ENCODE results near the gene NBPF12. TPM values are rescaled to one million over a fixed set of nuclear protein-coding genes. Genes with fewer than 3 reads are reported as not detected.
"Not testable (repeated sequence)": the region's sequence is repeated elsewhere in the genome, so short reads cannot be mapped to it uniquely, and the experiment has no call there.

Gene NBPF12
- 8.0 and 10.3 TPM in 2 replicates for total RNA-seq
- 5.5 and 5.6 TPM in 2 replicates for polyA plus RNA-seq

GRCh38 chr1:146938242-146938902 lies at the start of gene NBPF12:
TSS of gene NBPF12 (plus strand) at chr1:146938324. CDS start at chr1:146960144, 21,820 bp downstream.
- peaks cover 15% of the 10 kb centered on the region for H3K79me2 ChIP-seq
- peak within 1 kb of the TSS; percentile 74 for H2AFZ ChIP-seq
- H3K4me3 ChIP-seq, result peak within 1 kb of the TSS; percentile 62
- peak; percentile 90 for DNase-seq (ENCODE audit: low spot score)
- H3K9me2 ChIP-seq (replicated peaks; ENCODE audit: insufficient read depth); H3K9me3 ChIP-seq (ENCODE audit: low read depth); H3K36me3 ChIP-seq (replicated peaks; ENCODE audit: insufficient read depth, low read depth); H3K27me3 ChIP-seq; H4K20me1 ChIP-seq (ENCODE audit: insufficient read depth, poor library complexity, severe bottlenecking); H3K4me1 ChIP-seq (ENCODE audit: insufficient read depth): not testable (repeated sequence)
- peak within 1 kb of the TSS; percentile 87 for H3K4me2 ChIP-seq
- peak within 1 kb of the TSS; percentile 97 for H3K27ac ChIP-seq
- 2% methylated on average over 55 of the region's 61 CpGs for WGBS (ENCODE audit: low lambda C conversion rate, missing lambda C conversion rate)

GRCh38 chr1:146891355-146891754 lies 46.8 kb upstream of the NBPF12 start:
- H3K27me3 ChIP-seq; H3K36me3 ChIP-seq (replicated peaks; ENCODE audit: insufficient read depth, low read depth); H2AFZ ChIP-seq; H4K20me1 ChIP-seq (ENCODE audit: insufficient read depth, poor library complexity, severe bottlenecking); DNase-seq (ENCODE audit: low spot score); H3K79me2 ChIP-seq; H3K4me2 ChIP-seq; H3K27ac ChIP-seq; H3K4me3 ChIP-seq; H3K9me3 ChIP-seq (ENCODE audit: low read depth); H3K4me1 ChIP-seq (ENCODE audit: insufficient read depth); H3K9me2 ChIP-seq (replicated peaks; ENCODE audit: insufficient read depth): not testable (repeated sequence)
- 79% methylated on average over 2 of the region's 4 CpGs for WGBS (ENCODE audit: low lambda C conversion rate, missing lambda C conversion rate)

- not testable (repeated sequence) for DNase-seq (ENCODE audit: low spot score); H3K27me3 ChIP-seq
- WGBS (ENCODE audit: low lambda C conversion rate, missing lambda C conversion rate), result 88% methylated on average over 2 of the region's 3 CpGs
Observed at GRCh38 chr1:146892331-146892730, 45.8 kb upstream of the NBPF12 start.

GRCh38 chr1:146907565-146908261 lies 30.4 kb upstream of the NBPF12 start:
- WGBS (ENCODE audit: low lambda C conversion rate, missing lambda C conversion rate), result 15% methylated on average over 7 of the region's 8 CpGs

More at GRCh38 chr1:146892331-146892730, 45.8 kb upstream of the NBPF12 start:
- H3K4me1 ChIP-seq (ENCODE audit: insufficient read depth); H3K4me2 ChIP-seq; H3K9me2 ChIP-seq (replicated peaks; ENCODE audit: insufficient read depth); H2AFZ ChIP-seq; H3K79me2 ChIP-seq; H4K20me1 ChIP-seq (ENCODE audit: insufficient read depth, poor library complexity, severe bottlenecking); H3K36me3 ChIP-seq (replicated peaks; ENCODE audit: insufficient read depth, low read depth); H3K9me3 ChIP-seq (ENCODE audit: low read depth); H3K4me3 ChIP-seq; H3K27ac ChIP-seq: not testable (repeated sequence)

GRCh38 chr1:146912975-146913374 lies 25.1 kb upstream of the NBPF12 start:
- not testable (repeated sequence) for H3K9me2 ChIP-seq (replicated peaks; ENCODE audit: insufficient read depth); H3K79me2 ChIP-seq; H3K4me1 ChIP-seq (ENCODE audit: insufficient read depth); H2AFZ ChIP-seq; H3K9me3 ChIP-seq (ENCODE audit: low read depth); H3K36me3 ChIP-seq (replicated peaks; ENCODE audit: insufficient read depth, low read depth); H4K20me1 ChIP-seq (ENCODE audit: insufficient read depth, poor library complexity, severe bottlenecking); H3K4me3 ChIP-seq; H3K27me3 ChIP-seq; DNase-seq (ENCODE audit: low spot score); H3K4me2 ChIP-seq; H3K27ac ChIP-seq
- 64% methylated on average over 3 of the region's 3 CpGs for WGBS (ENCODE audit: low lambda C conversion rate, missing lambda C conversion rate)

More at GRCh38 chr1:146907565-146908261, 30.4 kb upstream of the NBPF12 start:
- not testable (repeated sequence) for H4K20me1 ChIP-seq (ENCODE audit: insufficient read depth, poor library complexity, severe bottlenecking); H3K27ac ChIP-seq; DNase-seq (ENCODE audit: low spot score); H3K79me2 ChIP-seq; H3K4me1 ChIP-seq (ENCODE audit: insufficient read depth); H3K9me2 ChIP-seq (replicated peaks; ENCODE audit: insufficient read depth); H3K27me3 ChIP-seq; H2AFZ ChIP-seq; H3K36me3 ChIP-seq (replicated peaks; ENCODE audit: insufficient read depth, low read depth); H3K9me3 ChIP-seq (ENCODE audit: low read depth); H3K4me3 ChIP-seq
- peak overlapping the region; percentile 41 for H3K4me2 ChIP-seq

- not testable (repeated sequence) for H3K36me3 ChIP-seq (replicated peaks; ENCODE audit: insufficient read depth, low read depth); H3K4me2 ChIP-seq; H3K4me1 ChIP-seq (ENCODE audit: insufficient read depth); DNase-seq (ENCODE audit: low spot score); H3K4me3 ChIP-seq; H3K9me3 ChIP-seq (ENCODE audit: low read depth); H2AFZ ChIP-seq; H3K79me2 ChIP-seq; H3K27me3 ChIP-seq; H3K9me2 ChIP-seq (replicated peaks; ENCODE audit: insufficient read depth); H4K20me1 ChIP-seq (ENCODE audit: insufficient read depth, poor library complexity, severe bottlenecking); H3K27ac ChIP-seq
Observed at GRCh38 chr1:146920811-146921210, 17.3 kb upstream of the NBPF12 start.

- H3K4me1 ChIP-seq (ENCODE audit: insufficient read depth); H3K4me2 ChIP-seq; DNase-seq (ENCODE audit: low spot score); H3K27ac ChIP-seq; H4K20me1 ChIP-seq (ENCODE audit: insufficient read depth, poor library complexity, severe bottlenecking); H3K9me2 ChIP-seq (replicated peaks; ENCODE audit: insufficient read depth); H2AFZ ChIP-seq; H3K4me3 ChIP-seq; H3K36me3 ChIP-seq (replicated peaks; ENCODE audit: insufficient read depth, low read depth); H3K9me3 ChIP-seq (ENCODE audit: low read depth); H3K79me2 ChIP-seq; H3K27me3 ChIP-seq: not testable (repeated sequence)
- 83% methylated on average over 1 of the region's 1 CpG for WGBS (ENCODE audit: low lambda C conversion rate, missing lambda C conversion rate)
Observed at GRCh38 chr1:146922614-146923013, 15.5 kb upstream of the NBPF12 start.

GRCh38 chr1:146924106-146924505 lies 14.0 kb upstream of the NBPF12 start:
- not testable (repeated sequence) for H3K4me3 ChIP-seq; H3K27me3 ChIP-seq; H3K9me2 ChIP-seq (replicated peaks; ENCODE audit: insufficient read depth); H3K4me1 ChIP-seq (ENCODE audit: insufficient read depth); H3K79me2 ChIP-seq; H4K20me1 ChIP-seq (ENCODE audit: insufficient read depth, poor library complexity, severe bottlenecking); H3K9me3 ChIP-seq (ENCODE audit: low read depth); H3K27ac ChIP-seq; DNase-seq (ENCODE audit: low spot score); H3K36me3 ChIP-seq (replicated peaks; ENCODE audit: insufficient read depth, low read depth); H3K4me2 ChIP-seq; H2AFZ ChIP-seq
- WGBS (ENCODE audit: low lambda C conversion rate, missing lambda C conversion rate), result 49% methylated on average over 2 of the region's 2 CpGs

GRCh38 chr1:146926413-146926812 lies 11.7 kb upstream of the NBPF12 start:
- not testable (repeated sequence) for H2AFZ ChIP-seq; DNase-seq (ENCODE audit: low spot score); H3K9me2 ChIP-seq (replicated peaks; ENCODE audit: insufficient read depth); H3K79me2 ChIP-seq; H4K20me1 ChIP-seq (ENCODE audit: insufficient read depth, poor library complexity, severe bottlenecking); H3K4me3 ChIP-seq; H3K36me3 ChIP-seq (replicated peaks; ENCODE audit: insufficient read depth, low read depth); H3K4me1 ChIP-seq (ENCODE audit: insufficient read depth); H3K27ac ChIP-seq; H3K4me2 ChIP-seq; H3K27me3 ChIP-seq; H3K9me3 ChIP-seq (ENCODE audit: low read depth)
- WGBS (ENCODE audit: low lambda C conversion rate, missing lambda C conversion rate), result 88% methylated on average over 2 of the region's 2 CpGs
